Astrocyte (in vitro differentiated cells and primary cell): ENCODE data around the gene ANKRD11.

Experiments used
- CTCF ChIP-seq: IDR thresholded peaks from 2 replicates; pipeline ENCODE4 v1.5.1; 2011; ENCODE audit warnings: low read depth, mild to moderate bottlenecking, inconsistent platforms, low read length, moderate library complexity; ENCODE audit not compliant: insufficient read depth
- EZH2 ChIP-seq: IDR thresholded peaks from 2 replicates; pipeline ENCODE4 v1.6.1; 2012; ENCODE audit warnings: mild to moderate bottlenecking, low read length, inconsistent platforms; ENCODE audit not compliant: insufficient read depth

DNA sequence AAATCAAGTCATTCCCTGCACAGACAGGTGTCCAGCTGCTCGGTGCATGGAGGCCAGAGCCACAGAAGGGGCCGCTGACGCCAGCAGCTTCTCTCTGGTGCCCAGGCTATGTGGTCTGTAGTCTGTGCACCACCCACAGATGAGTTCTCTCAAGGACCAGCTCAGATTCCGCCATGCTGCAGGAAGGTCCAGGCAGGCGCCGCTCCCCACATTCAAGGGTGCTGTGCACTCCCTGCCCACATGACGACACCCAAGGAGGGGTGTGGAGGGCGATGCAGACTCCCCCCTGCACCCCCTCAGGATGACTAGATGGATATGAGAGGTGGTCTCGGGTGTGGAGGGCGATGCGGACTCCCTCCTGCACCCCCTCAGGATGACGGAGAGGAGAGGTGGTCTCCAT is 119.0 kb downstream of the ANKRD11 start:
- TF ChIP-seq CTCF (no peak), EZH2 (no peak)
